GM15510 (cell line): Measurements from ENCODE around the gene ZNF804A.

Experiments
- POLR2A ChIP-seq: IDR thresholded peaks from 3 replicates; pipeline ENCODE4 v1.6.1; 2011; ENCODE audit warnings: borderline replicate concordance; ENCODE audit not compliant: insufficient read length; ENCODE audit errors: extremely low read depth

ZNF804A gene

GRCh38 chr2:184735611-184736010 is 137.3 kb downstream of the ZNF804A start:
- no peak for TF ChIP-seq POLR2A

- no peak for TF ChIP-seq POLR2A
Observed at GRCh38 chr2:184743096-184743495, 144.8 kb downstream of the ZNF804A start.

GRCh38 chr2:184756161-184756560 is 157.8 kb downstream of the ZNF804A start:
- no peak for TF ChIP-seq POLR2A

GRCh38 chr2:184756885-184757284 is 158.6 kb downstream of the ZNF804A start:
- TF ChIP-seq POLR2A: no peak

- no peak for TF ChIP-seq POLR2A
Observed at GRCh38 chr2:184760931-184761330, 162.6 kb downstream of the ZNF804A start.

- TF ChIP-seq POLR2A: no peak
Observed at GRCh38 chr2:184765112-184765895, 167.0 kb downstream of the ZNF804A start.

- no peak for TF ChIP-seq POLR2A
Observed at GRCh38 chr2:184767059-184767458, 168.7 kb downstream of the ZNF804A start.

GRCh38 chr2:184769023-184769422 is 170.7 kb downstream of the ZNF804A start:
- no peak for TF ChIP-seq POLR2A

GRCh38 chr2:184769686-184770085 is 171.4 kb downstream of the ZNF804A start:
- no peak for TF ChIP-seq POLR2A

- TF ChIP-seq POLR2A: no peak
Observed at GRCh38 chr2:184779777-184780176, 181.4 kb downstream of the ZNF804A start.

- TF ChIP-seq POLR2A: no peak
Observed at GRCh38 chr2:184780384-184780783, 182.1 kb downstream of the ZNF804A start.

GRCh38 chr2:184780944-184781343 is 182.6 kb downstream of the ZNF804A start:
- no peak for TF ChIP-seq POLR2A

GRCh38 chr2:184783576-184783975 is 185.2 kb downstream of the ZNF804A start:
- TF ChIP-seq POLR2A: no peak

GRCh38 chr2:184793176-184793575 is 194.8 kb downstream of the ZNF804A start:
- TF ChIP-seq POLR2A: no peak

- TF ChIP-seq POLR2A: no peak
Observed at GRCh38 chr2:184799379-184799778, 201.1 kb downstream of the ZNF804A start.

- TF ChIP-seq POLR2A: no peak
Observed at GRCh38 chr2:184814421-184814820, 216.1 kb downstream of the ZNF804A start.
